HG03520 (cell line): ENCODE results near the gene CHRDL2.
"Not testable (repeated sequence)": the region's sequence is repeated elsewhere in the genome, so short reads cannot be mapped to it uniquely, and the experiment has no call there.

Experiments
- ATAC-seq: cut with Tn5 transposase; IDR thresholded peaks from one replicate; pipeline ENCODE4 v1.9.1; 2021; ENCODE audit warnings: mild to moderate bottlenecking, moderate library complexity; ENCODE audit not compliant: unreplicated experiment

CHRDL2 gene, protein sequence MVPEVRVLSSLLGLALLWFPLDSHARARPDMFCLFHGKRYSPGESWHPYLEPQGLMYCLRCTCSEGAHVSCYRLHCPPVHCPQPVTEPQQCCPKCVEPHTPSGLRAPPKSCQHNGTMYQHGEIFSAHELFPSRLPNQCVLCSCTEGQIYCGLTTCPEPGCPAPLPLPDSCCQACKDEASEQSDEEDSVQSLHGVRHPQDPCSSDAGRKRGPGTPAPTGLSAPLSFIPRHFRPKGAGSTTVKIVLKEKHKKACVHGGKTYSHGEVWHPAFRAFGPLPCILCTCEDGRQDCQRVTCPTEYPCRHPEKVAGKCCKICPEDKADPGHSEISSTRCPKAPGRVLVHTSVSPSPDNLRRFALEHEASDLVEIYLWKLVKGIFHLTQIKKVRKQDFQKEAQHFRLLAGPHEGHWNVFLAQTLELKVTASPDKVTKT

DNA sequence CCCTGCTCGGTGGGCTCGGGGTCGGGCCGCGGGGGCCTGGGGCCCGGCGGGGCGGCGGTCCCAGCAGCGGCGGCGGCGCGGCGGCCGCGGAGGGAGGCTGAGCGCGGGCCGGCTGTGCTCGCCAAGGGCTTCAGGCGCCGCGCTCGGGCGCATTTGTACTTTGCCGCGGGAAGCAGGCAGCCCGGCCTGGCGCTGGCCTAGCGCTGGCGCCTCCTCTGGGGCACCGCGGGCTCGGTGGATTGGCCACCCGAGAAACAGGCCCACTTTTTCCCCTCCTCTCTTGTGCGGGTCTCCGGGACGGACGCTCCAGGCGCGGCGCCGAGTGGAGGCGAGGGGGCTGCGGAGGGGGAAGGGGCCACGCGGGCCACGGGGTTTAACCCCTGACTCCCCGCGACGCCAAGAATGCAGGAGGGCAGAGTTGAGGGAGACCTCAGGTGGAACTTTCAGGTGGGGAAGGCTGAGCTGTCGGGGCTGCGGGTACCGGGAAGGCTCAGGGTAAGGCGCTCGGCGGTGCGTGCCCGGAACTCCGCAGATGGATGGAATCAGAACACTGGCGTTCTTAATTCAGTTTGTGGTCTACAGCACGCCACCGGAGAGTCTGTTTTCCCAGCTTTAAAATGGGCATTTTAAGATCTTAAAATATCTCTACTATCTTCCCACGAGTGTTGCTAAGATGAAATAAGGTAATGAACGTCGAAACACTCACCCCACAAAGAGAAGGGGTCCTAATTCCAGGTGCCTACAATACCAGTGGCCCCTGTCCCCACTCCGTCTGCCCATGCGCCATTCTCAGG lies at the start of gene CHRDL2:
CHRDL2 (minus strand) TSS at position 126 of the 794 bp plus-strand sequence. CDS start 538 bp downstream, outside the sequence.
- ATAC-seq = no peak

DNA sequence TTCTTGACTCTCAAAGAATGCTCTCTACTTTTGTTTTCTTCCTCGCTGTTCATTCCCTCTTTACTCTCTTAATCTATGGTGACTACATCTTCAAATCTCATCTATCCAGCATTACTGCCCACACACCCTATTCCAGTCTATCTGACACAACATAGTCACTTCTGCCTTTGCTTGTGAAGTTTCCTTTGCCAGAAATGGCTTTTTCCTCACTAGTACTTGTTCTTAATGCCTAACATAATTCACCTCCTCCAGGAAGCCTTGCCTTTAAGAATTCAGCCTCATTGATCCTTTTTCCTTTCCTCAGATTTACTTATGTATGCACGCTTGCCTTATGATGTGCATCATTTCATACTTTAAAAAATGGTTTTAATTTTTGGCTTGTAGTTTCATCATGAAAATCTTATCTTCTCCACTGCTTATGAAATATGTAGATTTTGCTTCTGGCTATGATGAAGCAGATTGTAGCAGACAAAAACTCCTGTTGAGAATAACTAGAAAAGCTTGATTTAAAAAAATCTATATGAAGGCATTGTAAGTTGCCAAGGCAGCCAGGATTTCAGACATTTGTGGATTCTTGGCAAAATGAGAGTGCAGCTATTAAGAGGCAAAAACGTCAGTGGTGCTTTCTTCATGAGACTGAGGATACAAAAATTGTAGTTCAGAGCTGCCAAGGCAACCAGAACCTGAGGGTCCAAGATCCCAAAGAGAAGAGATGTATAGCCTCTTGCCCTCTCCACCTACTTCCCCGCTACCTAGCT lies 49.2 kb upstream of the CHRDL2 start:
- no peak for ATAC-seq

DNA sequence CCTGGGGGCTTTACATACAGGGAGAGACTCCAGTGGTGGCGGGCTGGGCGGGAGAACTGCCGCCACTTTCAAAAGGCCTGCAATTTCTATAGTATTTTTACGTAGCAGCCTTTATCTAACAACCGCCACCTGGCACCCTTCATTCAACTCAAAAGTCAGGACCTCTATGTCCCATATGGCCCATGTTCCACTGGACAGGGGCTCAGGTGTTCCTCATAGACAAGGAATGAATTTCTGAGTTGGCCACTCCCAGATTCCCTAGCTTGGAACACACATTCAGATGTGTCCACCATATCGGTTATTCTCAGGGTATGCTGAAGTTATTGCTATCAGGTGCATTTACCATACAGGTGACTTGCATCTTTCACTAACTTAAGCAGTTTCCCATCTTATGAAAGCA lies 47.4 kb upstream of the CHRDL2 start:
- ATAC-seq = no peak

DNA sequence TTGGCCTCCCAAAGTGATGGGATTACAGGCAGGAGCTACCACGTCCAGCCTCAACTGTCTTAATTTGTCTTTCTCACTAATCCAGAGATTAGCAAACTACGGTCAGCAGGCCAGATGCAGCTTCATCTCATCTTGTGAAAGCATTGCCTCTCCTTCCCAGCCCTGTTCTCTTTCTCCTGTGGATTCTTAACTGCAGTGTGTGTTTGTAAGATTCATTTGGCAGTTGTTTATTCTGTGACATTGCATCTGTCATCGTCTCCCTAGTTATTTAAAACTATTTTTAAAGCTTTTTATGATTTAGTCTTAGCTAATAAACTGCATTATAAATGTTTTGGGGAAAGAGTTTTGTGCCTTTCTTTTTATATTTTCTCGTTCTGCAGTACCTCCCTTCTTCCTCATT lies 46.7 kb upstream of the CHRDL2 start:
- no peak for ATAC-seq

DNA sequence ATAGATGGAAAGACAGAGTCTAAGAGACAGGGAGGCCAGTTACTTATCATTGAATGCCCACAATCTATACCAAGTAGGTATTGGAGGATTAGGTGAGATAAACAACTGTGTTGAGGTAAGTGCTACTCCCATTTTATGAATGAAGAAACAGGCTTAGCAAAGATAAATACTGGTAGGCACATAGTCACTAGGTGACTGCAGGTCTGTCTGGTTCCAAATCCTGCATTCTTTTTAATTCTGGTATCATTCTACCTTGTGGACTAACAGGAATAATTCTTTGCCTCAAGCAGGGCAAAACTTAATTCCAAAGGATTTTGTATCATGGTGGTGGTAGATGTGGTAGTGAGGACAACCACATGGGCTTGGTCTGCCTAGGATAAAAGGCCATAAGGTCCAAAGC lies 45.8 kb upstream of the CHRDL2 start:
- ATAC-seq = no peak

DNA sequence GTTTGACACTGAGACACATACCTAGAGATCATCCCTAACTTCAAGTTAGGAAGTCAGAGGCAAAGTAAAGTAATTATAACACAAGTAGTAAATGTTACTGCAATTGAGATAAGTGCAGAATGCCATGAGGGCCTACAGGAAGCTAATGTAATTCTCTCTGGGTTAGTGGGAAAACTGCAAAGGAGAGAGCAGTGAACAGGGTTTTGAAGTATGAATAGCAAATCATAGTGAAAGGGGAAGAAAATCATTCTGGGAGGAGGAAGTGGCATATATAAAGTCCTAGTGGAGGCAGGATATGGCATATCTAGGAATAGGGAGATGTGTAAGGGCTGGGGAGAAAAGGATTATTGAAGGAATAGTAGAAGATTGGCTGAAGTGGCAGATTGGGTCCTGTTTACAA lies 45.3 kb upstream of the CHRDL2 start:
- ATAC-seq = no peak

DNA sequence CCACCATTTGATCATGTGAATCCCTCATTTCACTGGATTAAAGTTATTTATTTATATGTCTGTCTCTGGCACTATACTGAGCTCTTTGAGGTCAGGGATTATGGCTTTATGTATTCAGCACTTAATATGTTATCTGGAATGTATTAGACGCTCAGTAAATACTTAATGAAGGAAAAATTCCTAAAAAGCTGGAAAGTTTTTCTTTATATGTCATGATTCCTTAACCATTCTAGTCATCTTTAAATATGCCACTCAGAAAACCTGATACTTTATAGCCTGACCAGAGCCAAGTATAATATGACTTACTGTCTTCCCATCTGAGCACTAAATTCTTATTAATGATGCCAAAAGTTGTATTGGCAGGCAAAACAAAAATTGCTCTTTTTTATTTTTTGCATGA lies 44.5 kb upstream of the CHRDL2 start:
- no peak for ATAC-seq

DNA sequence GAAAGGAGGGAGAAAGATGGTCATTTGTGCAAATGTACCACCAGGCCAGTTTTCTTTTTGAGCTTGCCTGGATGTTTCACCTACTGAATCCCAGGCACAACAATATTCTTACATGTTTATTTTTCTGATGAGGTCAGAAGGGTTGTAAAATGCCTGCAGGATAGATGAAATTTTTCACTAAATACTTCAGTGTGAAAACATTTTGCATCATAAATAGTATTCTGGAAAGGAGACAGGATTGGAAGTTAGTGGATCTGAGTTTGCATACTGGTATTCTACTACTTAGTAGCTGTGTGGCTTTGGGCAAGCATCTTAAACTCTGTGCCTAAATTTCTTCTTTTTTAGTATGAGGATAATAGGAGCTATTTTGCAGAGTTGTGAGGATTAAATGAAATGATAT lies 42.2 kb upstream of the CHRDL2 start:
- no peak for ATAC-seq

DNA sequence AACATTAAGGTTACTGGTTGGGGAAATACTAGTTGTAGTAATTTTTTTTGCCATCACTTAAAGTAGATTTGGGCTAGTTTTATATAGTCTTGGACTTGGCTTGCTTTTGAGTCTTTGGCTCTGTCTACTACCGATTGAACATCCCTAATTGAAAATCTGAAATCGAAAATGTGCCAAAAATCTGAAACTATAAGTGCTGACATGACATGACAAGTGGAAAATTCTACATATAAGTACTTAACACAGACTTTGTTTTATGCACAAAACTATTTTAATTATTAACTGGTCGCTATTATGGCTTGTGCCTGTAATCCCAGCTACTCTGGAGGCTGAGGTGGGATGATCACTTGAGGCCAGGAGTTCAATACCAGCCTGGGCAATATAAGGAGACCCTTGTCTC lies 39.9 kb upstream of the CHRDL2 start:
- no peak for ATAC-seq

DNA sequence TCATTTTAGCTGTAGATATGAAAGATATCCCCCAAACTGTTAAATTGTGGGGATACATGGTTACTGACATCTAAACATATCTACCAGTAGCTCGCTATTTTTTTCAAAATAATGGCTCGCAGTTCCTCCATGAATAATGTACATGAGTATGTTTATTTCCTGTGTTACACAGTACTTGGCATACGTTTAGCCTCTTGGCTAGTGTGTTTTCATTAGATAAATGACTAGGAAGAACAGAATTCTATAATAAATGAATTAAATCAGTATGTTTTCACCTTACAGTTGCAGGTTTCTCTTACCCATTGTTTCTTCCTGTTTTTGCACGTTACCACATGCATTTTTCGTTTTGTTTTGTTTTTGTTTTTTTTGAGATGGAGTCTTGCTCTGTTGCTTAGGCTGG lies 39.2 kb upstream of the CHRDL2 start:
- ATAC-seq = no peak

DNA sequence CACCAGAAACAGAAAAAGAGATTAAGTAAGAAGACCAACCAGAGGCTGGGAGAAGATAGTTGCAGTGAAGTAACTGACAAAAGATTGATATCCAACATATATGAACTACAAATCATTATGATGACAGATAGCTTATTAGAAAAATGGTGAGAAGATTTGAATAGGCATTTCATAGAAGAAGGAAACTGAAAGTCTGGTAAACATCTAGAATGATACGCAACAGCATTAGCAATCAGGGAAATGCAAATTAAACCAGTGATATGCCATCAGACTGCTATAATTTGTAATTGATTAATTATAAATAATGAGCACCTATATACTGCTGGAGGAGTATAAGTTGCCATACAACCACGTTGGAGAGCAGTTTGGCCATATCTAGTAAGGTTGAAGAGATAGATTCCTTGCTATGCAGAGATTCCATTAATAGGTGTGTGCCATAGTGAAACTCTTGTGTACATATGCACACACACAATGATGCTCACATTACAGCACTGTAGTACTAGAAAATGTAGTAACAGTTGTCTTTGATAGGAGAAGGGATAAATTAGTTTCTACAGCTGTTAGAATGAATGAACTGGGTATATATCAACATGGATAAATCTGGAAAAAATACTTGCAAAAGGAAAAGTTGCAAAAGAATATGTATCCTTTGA lies 38.0 kb upstream of the CHRDL2 start:
- ATAC-seq = no peak

DNA sequence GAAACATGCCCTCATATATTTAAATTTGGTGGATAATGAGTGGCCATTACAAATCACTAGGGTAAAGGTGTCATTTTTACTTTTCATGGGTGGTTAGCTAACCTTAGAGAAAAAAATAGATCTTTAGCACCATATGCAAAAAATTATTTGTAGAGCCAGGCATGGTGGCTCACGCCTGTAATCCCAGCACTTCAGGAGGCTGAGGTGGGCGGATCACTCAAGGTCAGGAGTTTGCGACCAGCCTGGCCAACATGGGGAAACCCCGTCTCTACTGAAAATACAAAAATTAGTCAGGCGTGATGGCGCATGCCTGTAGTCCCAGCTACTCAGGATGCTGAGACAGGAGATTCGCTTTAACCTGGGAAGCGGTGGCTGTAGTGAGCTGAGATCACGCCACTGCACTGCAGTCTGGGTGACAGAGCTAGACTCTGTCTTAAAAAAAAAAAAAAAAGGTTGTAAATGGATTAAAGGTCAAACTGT lies 37.0 kb upstream of the CHRDL2 start:
- not testable (repeated sequence) for ATAC-seq

DNA sequence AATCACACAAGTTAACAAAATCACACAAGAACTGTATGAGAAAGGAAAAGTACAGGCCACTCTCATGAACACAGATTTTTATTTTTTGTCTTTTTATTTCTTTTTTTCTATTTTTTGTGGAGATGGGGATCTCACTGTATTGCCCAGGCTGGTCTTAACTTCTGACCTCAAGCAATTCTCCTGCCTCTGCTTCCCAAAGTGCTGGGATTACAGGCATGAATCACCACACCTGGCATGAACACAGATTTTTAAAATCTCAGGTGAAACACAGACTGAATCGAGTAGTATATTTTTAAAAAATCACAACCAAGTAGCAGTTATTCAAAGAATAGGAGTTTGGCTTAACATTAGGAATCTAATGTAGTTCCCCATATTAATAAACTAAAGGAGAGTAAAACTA lies 35.7 kb upstream of the CHRDL2 start:
- no peak for ATAC-seq

DNA sequence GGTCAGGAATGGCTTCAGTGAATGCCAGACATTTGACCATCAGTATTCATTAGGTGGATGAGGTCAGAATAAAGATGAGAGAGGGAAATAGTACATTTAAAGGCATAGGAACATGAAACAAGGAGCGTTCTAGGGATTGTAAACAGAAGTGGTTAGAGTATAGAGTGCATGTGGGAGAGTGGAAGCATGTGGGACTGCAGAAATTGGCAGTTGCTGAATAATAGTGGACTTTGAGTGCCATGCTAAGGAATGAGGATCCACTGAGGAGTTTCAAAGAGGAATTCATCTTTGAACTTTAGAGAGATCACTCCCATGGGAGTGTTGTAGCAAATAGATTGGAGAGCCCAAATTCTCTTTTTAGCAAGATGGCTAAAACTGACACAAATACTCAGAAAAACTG lies 25.3 kb upstream of the CHRDL2 start:
- ATAC-seq = no peak

DNA sequence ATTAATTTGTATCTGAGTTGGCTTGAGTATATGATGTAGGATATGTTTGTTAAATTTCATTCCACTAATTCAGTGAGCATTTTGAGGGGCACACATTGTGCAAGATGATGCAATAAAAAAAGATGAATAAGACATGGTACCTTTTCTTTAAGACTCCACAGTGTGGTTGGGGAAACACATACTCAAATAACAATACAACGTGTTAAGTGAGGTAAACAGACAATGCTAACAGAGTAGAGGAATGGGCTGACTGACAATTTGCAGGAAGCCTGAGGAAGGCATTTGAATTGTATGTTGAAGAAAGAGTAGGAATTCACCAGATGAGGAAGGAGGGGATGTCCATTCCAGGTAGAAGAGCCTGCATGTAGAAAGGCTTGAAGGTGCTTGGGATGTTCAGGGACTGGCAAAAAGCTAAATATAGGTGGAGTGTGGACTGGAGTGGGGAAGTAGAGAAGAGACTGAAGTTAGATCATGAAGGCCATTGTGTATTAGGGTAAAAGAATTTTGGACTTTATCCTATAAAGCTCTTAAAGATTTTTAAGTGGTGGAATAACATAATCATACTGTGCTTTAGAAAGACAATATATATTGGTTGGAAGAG lies 24.3 kb upstream of the CHRDL2 start:
- no peak for ATAC-seq

DNA sequence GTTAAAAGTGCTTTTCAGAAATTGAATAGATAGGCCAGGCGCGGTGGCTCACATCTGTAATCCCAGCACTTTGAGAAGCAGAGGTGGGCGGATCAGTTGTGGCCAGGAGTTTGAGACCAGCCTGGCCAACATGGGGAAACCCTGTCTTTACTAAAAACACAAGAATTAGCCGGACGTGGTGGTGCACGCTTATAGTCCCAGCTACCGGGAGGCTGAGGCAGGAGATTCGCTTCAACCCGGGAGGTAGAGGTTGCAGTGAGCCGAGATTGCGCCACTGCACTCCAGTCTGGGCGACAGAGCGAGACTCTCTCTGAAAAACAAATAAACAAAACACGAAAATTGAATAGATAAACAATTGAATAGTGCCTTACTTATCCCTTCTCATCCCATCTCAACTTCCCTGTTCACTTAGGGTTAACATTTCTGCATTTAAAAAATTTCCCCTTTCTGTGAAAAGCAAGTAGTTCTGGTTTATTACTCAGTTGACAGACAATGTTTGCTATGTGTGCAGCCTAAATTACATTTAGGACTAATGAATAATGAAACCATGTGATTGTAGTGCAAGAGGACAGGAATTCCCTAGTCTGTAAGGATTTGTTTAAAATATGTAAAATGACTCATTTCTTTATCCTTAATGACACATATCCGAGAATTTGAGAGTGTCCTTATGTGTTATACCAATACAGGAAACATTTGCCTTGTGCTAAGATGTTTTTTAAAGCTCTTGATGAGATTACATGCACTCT lies 23.5 kb upstream of the CHRDL2 start:
- ATAC-seq = no peak

DNA sequence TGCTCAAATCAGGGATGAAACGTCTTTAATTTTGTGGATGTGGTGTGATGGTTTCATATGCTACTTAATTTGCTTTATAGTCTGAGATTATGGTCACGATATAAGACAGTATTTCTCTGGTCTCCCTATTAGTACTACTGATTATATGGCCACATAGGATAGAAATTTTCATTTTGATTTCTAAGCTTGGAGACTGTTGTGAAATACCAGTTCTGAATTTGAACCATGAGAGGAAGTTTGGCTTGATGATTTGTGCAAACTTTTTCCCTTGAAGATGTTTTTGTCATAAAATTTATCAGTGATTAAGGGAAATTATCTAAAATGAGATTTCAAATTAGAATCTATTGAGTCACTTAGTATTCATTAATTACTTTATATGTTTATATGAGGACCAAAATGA lies 20.1 kb upstream of the CHRDL2 start:
- no peak for ATAC-seq

DNA sequence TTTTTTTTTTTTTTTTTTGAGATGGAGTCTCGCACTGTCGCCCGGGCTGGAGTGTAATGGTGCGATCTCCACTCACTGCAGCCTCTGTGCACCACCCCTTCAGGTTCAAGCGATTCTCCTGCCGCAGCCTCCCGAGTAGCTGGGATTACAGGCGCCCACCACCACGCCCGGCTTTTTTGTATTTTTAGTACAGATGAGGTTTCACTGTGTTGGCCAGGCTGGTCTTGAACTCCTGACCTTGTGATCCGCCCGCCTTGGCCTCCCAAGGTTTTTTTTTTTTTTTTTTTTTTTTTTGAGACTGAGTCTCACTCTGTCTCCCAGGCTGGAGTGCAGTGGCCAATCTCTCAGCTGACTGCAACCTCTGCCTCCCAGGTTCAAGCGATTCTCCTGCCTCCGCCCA lies 19.4 kb upstream of the CHRDL2 start:
- ATAC-seq = not testable (repeated sequence)

DNA sequence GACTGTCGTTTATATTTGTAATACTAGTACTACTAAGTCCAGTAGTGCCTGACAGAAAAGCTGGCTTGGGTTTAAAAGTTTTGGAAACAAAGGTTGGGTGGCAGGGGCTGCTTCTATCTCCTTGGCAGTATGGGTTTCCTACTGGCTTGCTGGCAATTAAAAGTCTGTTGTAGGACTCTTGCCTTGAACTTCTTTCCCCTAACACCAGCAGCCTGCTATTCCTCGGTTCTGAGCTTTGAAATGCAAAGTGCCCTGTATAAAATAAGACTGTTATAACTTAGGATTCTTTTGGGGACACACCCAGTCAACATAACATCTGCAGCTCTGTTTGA lies 18.7 kb upstream of the CHRDL2 start:
- no peak for ATAC-seq
